Lung microvascular endothelial cell (primary cell): ENCODE results near the gene PGAM4. TPM values are rescaled to one million over a fixed set of nuclear protein-coding genes. Genes with fewer than 3 reads are reported as not detected.
"Not testable (repeated sequence)": the region's sequence is repeated elsewhere in the genome, so short reads cannot be mapped to it uniquely, and the experiment has no call there.

Experiments
- DNase-seq, 2 donors: peaks; one replicate each; pipeline versions ENCODE4 v3.0.0 to v3.0.0-alpha.2; 2010; ENCODE audit warnings: low read depth in 2 of 2
- total RNA-seq: library from RNA; depleted of rRNA; stranded (reverse); fragments of >200 nt; gene quantifications from 2 replicates; pipeline ENCODE4 v1.2.1, GENCODE V29; 2014

The PGAM4 gene
- not detected in 2 replicates for total RNA-seq

DNA sequence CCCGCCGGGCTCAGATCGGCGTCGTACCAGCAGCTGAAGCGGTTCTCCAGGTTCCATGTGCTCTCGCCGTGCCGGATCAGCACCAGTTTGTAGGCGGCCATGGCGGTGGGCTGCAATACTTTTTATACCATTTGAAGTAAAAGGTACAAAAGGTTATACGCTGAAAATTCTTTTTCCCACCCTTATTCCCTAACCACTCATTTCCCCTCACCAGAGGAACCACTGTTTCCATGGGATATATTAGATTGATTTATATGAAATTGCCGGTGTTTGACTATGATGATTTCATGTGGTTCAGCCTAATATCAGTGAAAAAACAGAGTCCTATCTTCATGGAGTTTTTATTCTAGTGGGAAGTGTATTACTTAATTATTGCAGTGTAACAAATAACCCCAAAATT lies at the start of gene PGAM4:
Gene PGAM4, minus strand, starts transcription at position 101 of the 400 bp plus-strand sequence. Its CDS starts 0 bp downstream, at position 101.
- no peak for DNase-seq

DNA sequence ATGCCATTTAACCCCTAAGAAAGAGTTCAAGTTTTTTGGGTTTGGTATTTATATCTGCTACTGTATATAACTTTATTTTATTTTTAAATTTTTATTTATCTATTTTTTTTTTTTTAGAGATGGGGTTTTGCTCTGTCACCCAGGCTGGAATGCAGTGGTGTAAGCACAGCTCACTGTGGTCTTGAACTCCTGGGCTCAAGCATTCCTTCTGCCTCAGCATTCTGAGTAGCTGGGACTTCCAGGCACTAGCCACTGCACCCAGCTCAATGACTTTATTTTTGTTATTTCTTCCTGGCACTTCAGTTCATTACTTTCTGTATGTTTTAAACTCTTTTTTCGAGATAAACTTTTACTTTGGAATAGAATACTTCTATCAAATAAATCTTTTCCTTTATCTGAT lies 42.4 kb upstream of the PGAM4 start:
- no peak for DNase-seq

DNA sequence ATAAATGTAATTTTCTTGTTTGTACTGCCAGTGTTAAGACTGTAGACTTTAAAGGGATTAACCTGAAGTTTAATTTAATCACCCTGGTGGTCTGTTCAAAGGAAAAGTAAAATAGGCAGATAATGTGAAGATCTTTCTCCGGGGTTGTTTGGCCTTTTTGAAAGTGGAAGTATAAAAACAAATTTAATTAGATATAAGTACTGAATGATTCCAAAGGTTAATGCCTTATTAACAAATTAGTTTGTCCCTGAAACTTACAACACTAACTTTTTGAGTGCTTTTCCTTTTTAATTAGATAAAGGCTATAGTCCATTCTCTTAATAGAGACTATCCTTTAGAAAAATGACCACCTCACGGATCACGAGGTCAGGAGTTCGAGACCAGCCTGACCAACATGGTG lies 10.4 kb upstream of the PGAM4 start:
- no peak for DNase-seq

DNA sequence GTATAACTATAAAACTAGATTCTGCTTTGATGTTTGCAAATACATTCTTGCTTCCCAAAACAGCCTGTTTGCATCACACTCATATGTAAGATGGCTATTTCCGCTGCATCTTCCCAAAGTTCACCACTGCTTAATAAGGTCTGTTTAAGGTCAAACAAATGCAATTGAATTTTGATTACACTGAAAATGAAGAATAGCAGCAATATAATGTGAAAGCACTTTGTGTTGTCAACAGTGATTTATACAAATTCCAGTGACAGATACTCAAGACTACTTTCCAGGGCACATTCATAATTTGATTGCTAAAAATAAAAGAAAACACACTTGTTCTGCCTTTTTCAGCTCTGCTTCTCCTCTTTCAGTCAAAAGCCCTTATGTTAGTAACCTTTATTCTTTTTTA lies 8.1 kb upstream of the PGAM4 start:
- no peak for DNase-seq

DNA sequence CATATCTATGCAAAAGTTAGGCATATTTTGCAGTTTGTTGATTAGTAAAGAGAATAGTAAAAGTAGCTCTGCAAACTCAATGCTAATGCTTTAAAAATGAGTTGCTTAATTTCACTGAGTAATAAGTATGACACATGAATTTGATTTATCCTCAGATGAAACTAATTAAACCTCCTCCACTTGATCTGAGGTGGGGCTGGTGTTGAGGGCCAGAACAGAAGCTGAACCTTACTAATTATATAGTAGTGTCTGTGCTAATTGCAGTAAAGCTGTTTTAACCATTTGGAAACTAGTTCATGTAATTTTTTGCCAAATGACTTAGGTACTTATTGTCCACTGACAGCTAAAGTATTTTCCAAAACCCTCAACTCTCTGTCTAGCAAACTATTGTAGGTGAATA lies 7.7 kb upstream of the PGAM4 start:
- no peak for DNase-seq

DNA sequence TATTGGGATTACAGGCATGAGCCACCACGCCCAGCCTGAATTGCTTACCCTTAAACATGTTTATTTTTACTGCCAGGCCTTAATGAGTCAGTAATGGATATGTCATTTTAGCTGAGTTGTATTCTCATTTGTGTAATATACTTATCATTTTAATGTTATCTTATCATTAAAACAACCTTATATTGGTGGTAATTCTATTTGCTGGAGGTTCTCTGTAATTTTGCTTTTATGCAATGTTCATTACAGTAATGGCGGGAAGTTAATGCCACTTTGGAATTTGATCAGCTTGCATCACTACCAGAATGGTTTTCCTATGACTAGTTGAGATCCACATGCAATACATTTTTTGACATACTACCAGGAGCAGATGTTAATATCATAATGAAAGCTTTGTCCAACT lies 6.3 kb upstream of the PGAM4 start:
- no peak for DNase-seq

DNA sequence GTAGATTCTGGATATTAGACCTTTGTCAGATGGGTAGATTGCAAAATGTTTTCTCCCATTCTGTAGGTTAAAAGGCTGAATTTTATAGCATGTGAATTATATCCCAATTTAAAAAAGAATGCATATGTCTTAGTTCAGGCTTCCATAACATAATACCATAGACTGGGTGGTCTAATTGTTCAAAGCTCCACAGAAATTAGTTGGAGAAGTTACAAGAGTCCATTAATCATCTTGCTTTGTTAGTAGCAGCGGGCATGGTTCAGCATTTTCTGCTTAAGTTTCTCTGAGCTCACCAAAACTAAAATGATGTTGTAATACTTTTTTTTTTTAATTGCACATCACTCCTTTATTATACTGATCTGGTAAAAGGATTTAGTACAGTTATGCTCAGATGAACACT lies 1.8 kb downstream of the PGAM4 start:
- no peak for DNase-seq

DNA sequence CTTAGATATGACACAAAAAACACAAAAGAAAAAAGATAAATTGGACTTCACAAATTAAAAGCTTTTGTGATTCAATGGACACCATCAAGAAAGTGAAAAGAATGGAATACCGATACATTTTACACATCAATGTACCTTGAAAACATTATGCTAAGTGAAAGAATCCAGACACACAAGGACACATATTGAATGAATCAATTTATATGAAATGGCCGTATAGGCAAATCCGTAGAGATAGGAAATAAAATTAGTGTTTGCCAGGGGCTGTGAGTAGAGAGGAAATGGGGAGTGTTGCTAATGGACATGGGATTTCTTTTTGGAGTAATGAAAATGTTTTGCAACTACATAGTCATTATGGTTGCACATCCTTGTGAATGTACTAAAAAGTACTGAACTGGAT lies 3.1 kb downstream of the PGAM4 start:
- no peak for DNase-seq

DNA sequence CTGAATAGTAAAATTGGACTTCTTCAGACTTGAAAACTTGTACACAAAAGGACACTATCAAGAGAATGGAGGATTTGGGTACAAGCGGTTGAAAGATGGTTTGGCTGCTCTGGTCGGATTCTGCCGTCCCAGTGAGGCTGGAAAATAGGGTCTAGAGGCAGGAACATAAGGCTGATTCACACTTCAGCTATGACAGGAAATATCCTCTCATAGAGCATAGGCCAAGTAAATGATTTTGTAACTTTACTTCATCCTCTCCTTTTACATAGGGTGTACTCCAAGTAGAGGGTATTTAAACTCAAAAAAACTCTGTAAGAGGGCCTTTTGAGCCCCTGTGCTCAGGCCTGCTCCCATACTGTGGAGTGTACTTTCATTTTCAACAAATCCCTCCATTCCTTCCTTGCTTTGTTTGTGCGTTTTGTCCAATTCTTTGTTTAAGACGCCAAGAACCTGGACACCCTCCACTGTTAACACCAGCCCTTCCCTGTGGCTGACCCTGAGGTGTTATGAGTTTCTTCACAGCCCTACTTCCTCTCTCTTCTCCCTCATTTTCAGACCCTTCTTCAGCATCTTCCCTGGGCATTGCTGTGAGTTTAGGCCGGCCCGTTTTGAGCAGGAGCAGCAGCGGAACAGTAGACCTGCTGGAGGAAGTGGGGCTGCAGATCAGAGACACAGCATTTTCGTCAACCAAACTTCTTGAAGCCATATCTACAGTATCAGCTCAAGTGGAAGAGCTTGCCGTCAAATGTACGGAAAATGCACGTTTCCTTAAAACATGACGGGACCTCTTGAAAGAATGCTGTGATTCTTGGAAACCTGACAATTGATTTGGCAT lies 7.2 kb downstream of the PGAM4 start:
- DNase-seq = peak; percentile 6 to 47

DNA sequence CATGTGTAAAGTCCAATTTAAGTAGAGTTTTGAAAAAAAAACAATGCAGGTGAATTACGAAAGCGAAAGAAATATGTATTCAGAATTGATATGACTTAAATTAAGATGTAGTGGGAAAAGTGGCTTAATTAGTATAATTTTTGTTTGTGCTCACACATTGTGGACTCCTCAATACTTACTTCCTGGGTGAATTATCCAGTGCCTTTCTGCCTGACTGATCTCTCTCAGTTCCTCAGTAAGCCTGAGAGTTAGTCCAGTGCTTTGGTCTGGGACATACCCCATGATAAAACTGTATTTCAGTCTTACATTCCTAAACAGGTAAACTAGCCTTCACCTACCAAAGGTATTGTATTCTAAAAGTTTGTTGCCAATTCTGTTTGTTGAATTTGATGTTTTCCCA lies 8.4 kb downstream of the PGAM4 start:
- DNase-seq = no peak

DNA sequence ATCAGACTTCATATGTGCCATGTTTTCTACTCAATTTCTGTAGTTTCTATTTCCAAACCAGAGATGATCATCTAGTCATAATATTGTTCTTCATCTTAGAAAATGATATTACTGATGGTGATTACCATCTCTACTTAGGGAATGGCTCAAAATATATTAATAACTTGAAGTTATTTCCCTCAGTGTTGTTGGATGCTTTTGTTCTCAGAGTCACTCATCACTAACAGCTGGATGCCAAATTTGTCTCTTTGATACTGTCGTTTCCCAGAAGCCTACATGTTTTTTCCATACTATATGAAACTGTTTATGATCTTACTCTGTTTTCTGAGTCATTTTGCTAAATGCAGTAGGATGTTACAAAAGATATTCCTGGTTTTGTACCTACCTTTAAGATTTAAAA lies 8.9 kb downstream of the PGAM4 start:
- peak in 1 of 2 donors; percentile 11 for DNase-seq

DNA sequence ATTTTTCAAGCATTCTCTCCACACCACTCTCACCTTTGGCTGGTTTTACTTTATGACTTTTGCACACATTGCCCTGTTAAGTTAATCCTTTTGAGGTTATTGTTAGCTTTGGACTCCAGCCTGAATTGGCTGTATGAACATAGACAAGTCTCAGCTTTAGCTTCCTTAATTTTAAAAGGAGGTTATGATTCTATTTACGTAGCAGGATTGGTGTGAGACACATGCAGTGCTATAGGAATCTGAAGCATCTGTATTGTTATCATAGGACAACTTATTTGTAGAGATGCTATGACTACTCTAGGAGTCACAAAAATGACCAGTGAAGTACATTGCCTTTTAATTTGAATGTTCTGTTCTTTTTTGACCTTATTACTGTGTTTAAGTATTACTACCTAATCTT lies 15.7 kb downstream of the PGAM4 start:
- DNase-seq = peak; percentile 1 to 5

DNA sequence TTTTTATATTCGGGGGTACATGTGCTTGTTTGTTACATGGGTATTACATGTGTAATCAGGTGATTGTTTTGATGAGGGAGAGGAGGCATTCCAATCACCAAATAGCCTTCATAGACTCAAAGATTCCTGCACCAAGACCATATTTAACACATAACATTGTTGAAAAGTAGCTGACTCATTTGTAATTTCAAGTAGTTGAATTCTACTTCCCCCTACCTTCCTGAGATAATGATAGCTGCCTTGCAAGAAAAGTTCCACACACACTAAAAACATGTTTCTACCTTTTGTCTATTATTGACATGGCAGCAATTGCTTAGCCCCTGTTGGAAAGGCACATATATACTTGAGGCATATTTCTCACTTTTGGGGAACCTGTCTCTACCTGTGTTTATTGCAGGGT lies 16.1 kb downstream of the PGAM4 start:
- DNase-seq = peak in 1 of 2 donors; percentile 2

DNA sequence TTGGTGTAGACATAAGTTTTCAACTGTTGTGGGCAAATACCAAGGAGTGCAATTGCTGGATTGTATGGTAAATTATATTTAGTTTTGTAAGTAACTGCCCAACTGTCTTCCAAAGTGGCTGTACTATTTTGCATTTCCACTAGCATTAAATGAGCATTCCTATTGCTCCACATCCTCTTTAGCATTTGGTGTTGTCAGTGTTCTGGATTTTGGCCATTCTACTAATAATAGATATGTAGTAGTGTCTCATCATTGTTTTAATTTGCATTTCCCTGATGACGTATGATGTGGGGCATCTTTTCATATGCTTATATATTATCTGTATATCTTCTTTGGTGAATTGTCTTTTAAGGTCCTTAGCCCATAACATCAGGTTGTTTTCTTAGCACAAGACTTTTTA lies 17.3 kb downstream of the PGAM4 start:
- no peak for DNase-seq

DNA sequence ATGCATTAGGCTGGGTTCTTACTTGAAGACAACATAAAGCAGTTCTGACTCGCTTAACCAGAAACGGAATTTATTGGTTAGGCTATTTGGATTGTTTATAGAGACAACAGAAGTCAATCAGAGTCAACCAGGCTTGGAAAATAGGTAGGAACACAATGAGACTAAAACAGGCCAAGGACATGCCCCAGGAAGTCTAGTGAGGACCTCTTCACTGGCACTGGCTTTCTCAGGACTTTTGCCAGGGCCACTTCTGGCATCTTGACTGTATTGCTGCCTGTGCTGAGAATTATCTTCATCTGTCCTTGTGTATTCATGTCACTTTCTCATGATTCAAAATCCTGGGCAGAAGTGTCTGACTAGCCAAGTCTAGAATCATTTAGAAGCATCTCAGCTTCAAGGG lies 19.6 kb downstream of the PGAM4 start:
- no peak for DNase-seq

DNA sequence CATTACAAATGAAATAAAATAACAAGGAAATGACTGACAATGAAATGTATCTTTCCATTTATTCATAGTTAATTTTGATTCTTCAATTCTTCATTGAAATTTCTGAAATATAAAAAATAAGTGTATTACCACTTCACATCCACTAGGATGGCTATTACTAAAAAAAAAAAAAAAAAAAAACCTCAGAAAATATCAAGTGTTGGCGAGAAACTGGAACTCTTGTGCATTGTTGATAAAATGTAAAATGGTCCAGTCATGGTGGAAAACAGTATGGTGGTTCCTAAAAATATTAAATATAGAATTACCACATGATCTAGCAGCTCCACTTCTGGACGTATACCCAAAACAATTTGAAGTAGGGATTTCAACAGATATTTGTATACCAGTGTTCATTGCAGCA lies 22.9 kb downstream of the PGAM4 start:
- no peak for DNase-seq

DNA sequence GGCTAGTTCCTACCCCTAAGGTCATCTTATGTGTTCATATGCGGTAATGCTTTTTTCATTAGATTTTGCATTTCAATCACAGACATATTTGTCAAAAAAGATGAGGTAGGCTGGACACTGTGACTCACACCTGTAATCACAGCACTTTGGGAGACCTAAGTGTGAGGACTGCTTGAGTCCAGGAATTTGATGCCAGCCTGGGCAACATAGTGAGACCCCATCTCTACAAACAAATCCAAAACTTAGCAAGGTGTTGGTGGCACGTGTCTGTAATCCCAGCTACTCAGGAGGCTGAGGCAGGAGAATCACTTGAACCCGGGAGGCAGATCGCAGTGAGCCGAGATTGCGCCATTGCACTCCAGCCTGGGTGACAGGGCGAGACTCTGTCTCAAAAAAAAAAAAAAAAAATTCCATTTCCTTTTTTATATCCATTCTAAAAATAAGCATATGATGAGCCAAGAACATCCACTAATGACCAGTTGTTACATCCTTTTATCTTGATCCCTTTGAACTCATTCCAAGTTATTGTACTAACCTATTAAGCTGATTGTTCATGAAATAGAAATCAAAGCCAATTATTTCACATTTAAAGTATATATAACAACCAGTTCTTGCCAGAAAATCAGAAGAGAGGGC lies 23.4 kb downstream of the PGAM4 start:
- peak in 1 of 2 donors; percentile 19 for DNase-seq

DNA sequence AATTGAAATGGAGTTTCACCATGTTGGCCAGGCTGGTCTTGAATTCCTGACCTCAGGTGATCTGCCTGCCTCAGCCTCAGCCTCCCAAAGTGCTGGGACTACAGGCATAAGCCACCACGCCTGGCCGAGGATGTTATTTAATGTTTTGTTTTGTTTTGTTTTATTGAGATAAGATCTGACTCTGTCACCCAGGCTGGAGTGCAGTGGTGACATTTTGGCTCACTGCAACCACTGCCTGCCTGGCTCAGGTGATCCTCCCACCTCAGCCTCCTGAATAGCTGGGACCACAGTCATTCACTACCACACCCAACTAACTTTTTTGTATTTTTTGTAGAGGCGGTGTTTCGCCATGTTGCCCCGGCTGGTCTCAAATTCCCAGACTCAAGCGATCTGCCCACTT lies 24.4 kb downstream of the PGAM4 start:
- DNase-seq = not testable (repeated sequence)

DNA sequence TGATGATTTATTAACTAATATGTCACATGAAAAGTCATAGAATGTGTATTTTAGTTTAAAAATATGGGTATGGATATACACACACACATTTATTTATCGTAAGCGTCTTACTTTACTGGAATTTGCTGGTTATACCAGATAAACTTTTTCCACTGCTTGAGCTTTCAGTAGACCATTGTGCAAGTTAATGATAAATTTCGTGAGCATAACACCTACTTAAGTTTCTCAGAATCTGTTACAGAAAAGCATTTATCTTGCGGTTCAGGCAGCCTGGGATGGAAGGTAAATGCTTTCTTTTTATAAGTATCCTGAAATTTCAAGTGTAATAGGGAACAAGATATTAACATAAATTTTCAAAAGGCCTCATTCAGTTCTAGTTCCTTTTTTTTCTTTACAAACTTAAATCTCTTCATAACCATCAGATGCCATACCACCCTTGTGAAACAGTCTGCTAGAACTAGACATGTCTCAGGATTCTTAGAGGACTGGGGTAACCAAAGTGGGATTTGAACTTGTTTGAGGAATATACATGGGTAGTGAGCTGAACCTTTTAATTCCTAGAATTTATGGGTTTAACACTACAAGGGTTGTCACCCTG lies 31.3 kb downstream of the PGAM4 start:
- no peak for DNase-seq

DNA sequence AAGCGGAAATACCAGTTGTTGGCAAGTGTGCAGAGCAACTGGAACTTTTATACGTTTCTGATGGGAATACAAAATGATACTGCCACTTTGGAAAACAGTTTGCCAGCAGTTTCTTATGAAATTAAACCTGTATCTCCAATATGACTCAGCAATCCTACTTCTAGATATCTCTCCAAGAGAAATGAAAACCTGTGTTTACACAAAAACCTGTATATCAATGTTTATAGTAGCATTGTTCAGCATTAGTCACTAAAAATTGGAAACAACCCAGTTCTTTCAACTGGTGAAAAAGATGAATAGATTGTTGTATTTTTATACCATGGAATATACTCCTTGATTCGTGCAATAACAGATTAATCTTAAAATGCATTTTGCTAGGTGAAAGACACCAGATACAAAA lies 32.1 kb downstream of the PGAM4 start:
- DNase-seq = peak; percentile 27 to 69

DNA sequence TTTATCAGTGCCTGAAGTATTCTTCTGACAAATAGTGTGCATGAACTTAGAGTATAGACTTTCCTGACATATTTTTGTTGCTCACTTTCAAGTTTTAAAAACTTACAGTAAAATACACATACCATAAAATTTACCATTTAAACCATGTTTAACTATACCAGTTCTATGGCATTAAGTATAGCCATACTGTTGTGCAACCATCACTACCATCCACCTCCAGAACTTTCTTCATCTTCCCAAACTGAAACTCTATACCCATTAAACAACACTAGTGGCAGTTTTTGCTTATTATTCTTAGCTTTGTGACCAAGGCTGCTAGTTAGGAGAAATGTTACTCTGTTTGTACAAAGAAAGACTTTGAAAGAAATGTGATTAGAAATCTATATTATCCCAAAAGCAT lies 33.1 kb downstream of the PGAM4 start:
- no peak for DNase-seq

DNA sequence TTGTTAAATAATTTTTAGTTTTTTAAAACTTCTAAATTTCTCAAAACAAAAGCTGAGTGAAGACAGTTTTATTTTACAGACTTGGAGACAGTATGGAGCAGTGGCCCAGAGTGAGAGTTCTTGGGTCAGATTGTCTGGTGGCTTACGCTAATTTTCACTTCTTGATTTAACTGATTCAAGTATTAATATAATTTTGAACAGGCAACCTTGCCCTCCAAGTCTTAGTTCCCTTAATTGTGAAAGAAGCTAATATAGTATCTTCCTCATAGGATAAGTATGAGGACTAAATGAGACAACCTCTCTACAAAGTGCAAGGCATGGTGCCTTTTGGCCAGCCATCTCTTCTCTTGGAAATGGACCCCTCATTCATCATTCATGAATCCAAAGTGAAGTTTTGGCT lies 33.6 kb downstream of the PGAM4 start:
- DNase-seq = no peak

DNA sequence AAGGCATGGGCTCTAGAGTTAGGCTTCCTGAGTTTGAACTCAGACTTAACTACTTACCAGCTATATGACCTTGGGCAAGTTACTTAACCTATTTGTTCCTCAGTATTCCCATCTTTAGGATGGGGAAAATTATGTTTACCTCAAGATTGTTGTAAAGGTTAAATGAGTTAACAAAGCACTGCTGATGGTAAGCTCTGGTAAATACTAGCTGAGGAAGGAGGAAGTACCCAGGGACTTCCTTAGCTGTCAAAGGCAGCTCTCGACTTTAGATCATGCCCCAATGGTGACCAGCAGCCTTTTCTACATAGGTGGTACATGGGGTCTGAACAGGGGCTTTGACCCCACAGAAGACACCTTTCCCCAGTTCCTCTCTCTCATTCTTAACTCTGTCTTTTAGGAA lies 38.9 kb downstream of the PGAM4 start:
- no peak for DNase-seq
